Measurements from ENCODE around the gene KSR2.

KSR2 gene

DNA sequence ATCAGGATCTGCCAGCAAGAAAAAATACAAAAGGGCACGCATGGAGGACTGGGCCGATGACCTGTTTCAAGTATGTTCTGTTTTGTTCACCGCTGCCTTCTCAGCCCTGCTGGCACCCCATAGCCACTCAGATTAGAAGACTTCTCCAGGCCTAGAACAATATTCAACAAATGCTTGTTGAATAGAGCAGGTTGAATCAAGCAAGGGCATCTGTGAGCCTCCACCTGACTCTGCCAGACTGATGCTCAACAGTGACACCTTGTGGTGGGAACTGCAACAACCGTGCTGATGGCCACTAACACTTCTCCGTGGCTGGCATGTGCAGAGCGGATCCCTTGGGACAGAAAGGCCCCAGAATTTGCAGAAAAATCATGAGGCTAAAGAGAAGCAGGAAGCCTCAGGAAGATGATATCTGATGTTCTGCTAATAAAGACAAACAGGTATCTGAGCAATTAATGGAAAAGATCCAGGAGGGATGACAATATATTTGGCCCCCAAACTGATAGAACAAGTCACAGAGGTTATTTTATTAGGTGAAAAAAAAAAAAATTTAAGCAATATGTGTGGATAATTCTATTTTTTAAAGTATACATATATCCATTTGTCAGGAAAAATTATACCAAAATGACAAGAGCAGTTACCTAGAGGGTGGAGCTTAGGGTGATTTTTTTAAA is 114.3 kb downstream of the KSR2 start:
- peak; percentile 26 for DNase-seq

DNA sequence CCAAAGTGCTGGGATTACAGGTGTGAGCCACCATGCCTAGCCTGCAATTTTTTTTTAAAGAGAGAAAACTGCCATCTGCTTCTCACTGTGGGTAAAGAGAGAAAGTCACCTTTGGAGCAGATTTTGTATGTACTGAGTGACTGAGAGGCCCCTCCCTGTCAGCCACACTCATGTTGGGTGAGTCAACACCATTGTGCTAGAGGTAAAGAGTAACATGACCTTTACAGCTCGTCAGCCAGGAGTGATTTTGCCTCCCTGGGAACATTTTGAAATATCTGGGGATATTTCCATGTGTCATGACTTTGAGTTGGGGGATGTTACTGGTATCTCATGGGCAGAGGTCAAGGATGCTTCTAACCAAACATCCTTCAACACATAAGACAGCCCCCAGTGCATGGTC is 115.2 kb downstream of the KSR2 start:
- DNase-seq, result no peak

DNA sequence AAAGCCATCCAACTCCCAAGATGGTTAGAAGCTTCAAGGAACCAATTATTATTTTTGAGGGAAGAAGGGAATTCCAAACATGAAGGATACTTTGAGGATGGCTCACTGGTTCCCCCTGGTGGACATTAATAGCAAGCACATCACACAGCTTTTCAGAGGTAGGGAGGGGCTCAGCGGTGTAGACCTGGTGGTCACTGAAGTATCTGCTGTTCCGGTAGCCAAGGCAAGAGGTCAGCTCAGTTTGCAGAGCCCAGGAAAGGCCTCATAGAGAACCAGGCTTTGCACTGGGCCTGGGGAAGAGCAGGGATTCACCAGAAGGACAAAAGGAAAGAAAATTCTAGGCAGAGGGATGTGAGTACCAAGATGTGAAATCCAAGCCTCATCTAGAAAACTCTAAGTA is 118.7 kb downstream of the KSR2 start:
- no peak for DNase-seq

DNA sequence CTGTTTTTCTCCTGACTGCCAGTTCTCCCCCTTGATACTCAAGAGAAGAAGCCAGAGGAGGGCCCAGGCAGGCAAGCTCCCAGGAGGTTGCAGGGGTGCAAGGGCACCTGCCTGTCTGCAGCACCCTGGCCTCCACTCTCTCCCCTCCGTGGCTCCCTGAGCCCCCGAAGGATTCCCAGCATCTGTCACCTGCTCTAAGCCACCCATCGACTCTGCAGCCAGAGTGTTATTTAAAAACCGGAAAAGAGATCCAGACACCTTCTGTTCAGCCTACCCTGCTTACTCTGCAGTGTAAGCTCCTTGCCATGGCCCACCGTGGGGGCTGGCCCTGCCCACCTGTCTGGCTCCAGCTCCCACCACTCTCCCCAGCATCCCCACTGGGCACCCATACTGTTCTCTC is 121.4 kb downstream of the KSR2 start:
- no peak for DNase-seq

DNA sequence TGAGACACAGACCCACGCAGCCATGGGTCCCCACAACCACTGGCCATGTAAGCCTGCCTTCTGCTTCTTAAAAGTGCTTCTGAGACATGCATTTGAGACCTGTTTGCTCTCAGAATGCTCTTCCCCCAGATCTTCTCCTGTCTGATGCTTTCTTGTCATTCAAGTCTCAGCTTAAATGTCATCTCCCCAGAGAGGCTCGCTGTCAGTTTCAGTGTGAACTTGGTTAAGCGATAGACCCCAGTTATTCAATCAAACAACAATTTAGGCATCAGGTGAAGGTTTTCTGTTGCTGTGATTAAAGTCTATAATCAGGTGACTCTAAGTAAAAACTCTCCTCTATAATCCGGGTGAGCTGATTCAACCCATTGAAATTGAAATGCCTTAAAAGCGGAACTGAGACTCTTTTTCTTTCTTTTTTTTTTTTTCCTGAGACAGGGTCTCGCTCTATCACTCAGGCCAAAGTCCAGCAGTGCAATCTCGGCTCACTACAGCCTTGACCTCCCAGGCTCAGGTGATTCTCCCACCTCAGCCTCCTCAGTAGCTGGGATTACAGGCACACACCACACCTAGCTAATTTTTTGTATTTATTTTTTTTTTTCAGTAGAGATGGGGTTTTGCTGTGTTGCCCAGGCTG is 123.4 kb downstream of the KSR2 start:
- no peak for DNase-seq

DNA sequence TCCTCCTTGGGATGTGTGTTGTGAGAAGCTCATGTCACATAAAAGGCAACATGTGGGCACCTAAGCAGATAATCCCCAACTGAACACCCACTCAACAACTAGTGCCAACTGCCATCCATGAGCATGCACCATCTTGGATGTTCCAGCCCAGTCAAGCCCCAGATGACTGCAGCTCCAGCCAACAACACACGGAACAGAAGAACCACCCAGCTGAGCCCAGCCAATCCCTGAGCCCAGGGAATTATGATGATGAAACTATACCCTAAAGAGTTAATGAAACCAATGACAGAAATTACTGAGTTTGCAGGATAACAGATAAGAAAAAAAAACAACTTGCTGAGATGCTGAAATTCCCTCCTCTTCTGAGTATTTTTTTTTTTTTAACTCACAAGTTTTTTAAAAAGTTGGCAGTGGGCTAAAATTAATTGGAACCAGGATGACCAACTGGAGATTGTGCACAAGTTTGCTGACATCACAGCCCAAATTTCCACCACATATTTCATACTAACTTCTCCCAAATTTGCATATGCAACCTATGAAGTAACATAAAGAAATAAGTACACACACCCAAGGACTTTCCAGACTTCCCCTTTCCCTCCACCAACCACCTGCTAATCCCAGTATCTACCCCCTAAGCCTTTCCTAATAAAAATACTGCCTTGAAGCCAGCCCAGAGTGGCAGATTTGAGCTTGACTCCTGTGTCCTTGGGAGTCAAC is 124.5 kb downstream of the KSR2 start:
- no peak for DNase-seq

DNA sequence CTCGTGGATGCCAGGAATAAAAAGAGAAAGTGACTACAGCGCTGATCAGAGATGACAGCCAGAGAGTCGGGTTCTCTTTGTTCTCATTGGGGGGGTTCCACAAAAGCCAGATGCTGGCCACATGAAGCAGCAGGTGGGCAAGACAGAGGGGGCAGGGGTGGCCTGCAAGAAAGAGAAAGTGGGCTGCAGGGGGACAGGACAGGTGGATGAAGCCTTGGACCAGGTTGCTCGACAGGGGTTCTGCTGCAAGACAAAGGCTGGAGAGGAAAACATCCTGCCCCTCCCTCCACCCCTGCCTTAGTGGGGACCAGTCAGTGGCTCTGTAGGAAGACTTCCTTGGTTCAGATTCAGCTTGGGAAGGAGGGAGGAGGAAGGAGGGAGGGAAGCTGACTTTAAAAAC is 126.2 kb downstream of the KSR2 start:
- DNase-seq, result no peak

DNA sequence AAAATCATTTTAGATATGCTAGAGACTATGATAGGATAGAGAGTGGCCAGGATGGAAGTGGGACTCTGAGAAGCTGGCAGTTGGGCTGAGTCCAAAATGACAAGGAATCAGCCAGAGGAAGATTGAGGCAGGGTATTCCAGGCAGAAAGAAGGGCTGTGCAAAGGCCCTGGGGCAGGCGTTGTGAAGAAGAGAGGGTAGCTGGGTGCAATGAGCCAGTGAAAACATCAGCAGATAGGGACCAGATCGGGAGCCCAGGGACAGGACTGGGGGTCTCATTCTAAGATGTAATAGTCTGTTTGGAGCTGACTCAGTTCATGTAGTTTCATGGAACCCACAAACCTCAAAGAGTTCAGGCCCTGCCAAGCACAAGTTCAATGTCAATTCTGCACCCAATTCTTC is 126.6 kb downstream of the KSR2 start:
- DNase-seq, result no peak

DNA sequence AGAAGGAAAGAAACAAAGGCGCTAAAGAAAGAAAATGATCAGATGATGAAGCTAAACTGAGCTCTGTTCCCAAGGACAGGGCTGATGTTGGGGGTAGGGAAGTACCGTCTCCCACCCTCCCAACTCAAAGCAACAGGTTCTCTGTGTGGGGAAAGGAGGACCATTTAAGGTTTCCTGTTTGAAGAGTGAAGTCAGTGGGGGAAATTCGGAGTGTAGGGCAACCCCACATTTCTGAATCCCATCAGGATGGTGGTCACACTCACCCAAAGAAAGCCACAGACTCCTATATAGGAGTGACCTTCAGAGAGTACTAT is 131.1 kb downstream of the KSR2 start:
- DNase-seq, result no peak

DNA sequence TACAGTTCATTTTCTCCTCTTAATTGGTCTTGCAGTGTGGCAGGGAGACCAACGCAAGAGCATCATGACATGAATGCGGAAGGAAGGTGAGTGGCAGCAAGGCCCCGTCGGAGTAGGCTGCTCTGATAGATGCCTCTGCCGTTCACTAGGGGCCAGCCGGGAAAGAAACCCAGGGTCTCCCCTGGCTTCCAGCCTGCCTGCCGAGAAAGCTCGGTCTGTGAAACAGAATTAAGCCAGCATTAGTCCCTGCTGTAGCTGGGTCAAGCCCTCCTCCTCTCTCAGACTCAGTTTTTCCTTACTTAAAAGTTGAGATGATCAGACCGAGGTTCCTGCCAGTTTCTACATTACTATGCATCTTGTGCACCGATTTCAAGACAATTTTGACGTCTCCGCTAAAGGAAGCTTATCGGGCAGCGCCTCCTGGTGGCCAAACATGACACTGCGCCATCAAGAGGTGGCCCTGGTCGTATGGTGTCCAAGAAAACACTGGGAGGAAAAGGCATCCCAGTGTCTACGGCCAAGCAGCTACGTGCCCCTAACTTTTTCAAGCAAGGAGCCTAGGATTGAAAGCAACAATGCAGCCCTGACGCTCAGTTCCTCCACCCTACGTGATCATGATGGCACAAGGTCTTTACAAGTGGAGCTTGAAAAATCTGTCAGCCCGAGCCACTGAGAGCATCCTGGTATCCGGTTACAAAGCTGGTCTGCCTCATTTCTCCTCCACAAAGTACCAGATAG is 131.6 kb downstream of the KSR2 start:
- no peak for DNase-seq

DNA sequence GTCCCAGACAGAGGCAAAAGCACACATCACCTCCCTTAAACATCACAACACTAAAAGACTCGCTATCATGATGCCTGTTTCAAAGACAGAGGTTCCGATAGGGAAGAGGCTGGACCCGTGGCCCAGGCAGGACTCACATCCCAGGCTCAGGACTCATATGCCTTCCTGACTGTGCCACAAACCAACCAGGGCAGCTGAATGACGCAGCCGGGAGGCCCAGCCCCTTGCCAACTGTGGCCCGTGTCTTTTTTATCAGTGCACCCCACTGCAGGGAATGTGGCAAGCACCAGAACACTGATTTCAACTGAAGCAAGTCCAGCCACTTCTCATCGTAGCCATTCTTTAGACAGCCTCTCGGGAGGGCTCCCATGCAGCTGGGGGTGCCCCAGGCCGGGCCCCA is 132.3 kb downstream of the KSR2 start:
- DNase-seq, result no peak

DNA sequence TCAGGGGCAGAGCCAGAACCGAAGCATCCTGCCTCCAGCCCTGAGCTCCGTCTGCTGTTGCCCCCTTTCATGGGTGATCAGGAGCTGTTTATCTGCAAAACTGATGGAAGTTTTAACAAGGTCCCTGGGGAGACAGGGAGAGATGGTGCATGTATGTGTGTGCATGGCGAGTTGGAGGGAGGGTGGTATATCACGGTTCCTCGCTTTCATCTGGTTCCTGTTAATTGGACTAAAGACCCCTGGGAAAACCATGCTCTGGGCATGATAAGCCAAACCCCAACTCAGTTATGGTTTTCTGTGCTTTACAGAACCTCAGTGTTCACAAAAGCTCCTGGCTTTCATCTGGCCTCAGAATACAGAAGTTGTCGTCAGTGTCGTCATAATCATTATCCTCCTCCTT is 133.6 kb downstream of the KSR2 start:
- no peak for DNase-seq

DNA sequence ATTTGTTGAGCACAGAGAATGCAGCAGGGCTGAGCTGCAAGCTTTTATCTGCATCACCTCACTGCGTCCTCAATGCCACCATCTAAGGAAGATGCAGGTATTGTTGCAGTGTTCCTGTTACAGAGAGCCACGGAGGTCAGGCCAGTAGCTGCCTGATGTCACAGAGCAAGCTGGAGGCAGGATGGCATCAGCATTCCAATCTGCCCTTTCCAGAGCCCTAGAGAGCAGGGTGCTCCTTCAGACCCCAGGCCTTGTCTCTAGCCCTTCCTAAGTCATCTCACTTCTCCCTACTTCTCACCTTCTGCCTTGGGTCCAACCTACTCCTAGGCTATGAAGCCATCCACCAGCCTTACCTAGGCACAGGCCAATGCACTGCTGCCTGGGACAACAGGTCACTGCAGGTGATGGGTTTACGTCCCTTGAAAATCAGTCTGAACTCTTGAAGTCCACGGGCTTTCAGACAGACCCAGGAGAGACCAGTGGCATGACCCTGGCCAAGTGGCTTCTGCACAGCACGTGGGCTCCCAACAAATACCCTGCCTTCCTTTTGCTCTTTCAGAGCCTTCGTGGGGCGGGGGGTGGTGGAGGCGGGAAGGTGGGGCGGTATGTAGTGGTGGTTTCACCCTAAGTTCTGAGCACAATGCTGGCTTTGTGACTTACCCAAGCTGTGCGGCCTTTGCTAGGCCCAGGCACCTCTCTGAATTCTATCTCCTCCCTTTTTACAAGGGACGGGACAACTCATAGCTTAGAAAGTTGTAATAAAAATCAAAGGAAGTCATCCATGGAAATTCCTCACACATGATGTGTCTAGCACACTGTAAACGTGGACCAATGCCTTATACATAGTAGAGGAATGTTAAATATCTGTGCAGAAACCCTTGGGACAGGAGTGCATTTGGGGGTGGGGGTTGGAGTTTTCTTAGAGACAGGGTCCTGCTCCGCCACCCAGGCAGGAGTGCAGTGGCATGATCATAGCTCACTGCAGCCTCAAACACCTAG is 136.0 kb downstream of the KSR2 start:
- no peak for DNase-seq

DNA sequence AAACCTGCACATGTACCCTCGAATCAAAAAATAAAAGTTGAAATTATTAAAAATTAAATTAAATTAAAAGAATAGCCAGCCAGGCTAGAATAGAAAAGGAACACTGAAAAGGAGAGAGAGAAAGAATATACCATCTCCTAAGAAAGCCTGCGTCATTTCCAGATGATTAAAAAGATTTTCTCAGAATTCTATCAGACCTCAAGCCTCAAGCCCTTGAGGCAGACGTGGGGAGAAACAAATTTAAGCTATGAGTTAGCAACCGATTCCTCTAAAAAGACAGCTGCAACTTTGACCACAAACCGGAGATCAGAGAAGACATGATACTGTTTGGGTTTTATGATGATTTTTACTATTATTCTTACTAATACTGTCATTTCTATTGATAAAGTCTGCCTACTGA is 138.3 kb downstream of the KSR2 start:
- no peak for DNase-seq

DNA sequence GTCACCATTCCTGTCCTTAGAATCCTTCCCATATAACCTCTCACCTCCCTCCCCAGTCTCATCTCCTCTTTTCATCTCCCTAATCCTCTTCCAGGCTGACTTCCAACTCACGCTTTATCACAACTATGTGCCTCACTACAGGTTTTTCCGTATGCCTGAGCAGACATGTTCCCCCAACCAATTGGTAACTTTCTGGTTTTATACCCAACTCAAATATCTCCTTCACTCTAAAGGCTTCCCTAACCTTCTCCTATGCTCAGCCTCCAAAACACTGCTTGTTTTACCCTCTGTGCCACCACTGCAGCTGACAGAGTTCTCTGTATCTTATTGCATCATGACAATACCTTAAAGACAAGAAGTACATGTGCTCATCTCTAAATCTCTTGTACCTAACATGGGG is 139.7 kb downstream of the KSR2 start:
- no peak for DNase-seq

DNA sequence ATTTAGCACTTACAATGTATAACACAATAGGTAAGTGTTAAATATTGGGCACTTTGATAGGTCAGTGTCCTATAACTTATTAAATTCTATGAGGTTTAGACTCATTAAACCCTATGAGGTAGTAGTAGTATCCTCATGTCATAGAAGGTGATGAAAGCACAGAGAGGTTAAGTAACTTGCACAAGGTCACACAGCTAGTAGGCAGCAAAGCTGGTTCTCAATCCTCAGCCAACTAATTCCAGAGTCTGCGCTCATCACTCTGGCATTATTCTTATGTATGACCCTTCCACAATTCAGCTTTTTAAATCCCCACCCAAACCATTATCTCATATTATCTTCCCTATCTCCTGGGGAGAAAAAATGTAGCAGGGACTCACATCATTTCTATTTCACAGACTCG is 141.1 kb downstream of the KSR2 start:
- DNase-seq, result no peak

DNA sequence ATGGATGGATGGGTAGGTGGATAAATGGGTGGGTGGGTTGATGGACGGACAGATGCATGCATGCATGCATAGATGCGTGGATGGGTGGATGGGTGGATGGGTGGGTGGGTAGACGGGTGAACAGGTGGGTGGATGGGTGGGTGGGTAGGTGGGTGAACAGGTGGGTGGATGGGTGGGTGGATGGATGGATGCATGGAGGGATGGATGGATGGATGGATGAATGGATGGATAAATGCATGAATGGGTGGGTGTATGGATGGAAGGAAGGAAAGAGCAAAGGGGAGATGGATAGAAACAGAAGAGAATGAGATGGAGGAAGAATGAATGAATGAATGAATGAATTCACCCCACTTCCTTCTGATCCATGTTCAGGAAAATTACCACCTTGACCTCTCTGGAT is 143.0 kb downstream of the KSR2 start:
- no peak for DNase-seq

DNA sequence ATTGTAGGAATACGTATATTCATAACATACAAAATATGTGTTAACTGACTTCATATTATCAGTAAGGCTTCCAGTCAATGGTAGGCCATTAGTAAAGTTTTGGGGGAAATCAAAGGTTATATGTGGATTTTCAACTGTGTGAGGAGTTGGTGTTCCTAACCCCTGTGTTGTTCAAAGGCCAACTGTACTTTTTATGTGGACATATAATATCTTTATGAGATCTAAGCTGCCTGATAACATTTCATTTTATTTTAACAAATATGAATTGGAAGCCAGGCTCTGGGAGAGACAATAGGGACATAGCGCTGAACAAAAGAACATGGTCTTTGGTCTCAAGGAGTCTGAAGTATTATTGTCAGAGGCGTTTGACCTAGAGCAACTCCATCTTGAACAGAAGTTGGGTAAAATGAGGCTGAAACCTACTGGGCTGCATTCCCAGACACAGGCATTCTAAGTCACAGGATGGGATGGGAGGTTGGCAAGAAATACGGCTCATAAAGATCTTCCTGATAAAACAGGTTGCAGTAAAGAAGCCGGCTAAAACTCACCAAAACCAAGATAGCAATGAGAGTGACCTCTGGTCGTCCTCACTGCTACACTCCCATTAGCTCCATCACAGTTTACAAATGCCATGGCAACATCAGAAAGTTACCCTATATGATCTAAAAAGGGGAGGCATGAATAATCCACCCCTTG is 147.2 kb downstream of the KSR2 start:
- DNase-seq, result no peak

DNA sequence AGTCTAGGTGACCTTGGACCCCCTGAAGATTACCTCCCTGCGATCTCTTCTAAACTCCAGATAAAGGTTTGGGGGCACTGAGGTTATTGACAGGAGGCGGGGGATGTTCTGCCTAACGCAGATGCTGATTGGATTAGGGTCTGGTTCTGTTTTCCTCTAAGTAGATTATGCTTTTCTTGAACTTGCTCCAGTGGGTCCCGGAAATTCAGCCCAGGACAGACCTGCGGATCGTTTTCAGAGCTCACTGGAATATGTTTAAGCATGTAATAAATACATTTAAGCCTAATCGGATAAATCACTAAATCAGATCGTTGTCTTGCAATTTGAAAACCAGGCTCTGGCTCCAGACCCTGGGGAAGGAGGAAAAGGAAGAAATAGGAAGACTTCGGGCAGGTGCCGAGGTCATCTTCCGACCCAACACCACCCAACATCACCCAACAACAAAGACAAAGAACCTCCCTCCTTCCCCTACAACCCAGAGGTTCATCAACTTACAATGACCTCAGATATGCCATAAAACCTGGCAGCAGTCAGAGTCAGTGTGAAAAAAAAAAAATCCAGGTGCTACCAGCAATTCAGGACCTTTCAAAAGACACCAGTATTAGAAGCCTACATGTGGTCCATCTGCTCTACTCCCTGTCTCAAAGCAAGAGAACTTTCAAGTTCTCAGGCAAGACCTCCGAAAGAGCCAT is 148.4 kb downstream of the KSR2 start:
- DNase-seq, result no peak

DNA sequence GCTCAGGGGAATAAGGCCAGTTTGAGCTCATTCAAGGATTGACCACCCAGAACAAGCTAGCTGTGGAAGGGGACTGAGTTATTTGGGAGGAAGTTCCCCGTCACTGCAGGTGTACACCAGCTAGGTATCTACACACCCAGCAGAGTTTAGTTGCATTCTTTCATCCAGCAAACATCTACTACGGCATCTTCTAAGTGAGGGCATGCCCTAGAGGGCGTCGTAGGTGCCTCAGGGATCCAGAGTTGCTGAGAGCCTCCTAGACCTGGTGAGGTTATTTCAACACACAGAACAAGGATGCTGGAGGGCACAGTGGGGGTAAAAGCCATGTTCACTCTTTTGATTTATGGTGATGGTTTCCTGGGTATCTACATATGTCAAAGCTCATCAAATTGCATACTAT is 149.6 kb downstream of the KSR2 start:
- no peak for DNase-seq

DNA sequence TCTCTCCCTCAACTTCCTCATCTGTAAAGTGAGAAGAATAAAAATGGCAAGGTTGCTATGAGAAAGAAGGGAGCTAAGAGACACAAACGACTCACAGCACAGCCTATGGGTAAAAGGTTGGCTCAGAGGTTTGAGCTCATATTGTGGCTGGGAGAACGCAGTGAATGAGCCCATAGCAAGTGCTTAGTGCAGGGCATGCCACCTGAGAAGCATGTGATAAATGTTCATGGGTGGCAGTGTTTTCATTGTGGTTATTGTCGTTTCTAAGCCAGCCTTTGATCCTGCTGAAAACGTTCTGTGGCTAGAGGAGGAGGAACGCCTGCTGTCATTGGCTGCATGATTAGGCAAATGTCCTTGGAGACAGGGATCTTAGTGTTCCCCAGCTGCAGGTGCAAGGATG is 150.4 kb downstream of the KSR2 start:
- peak; percentile 72 for DNase-seq
